DOHH2 (cell line): ENCODE measurements around the gene NSMF.

Experiments used
- EZH2phosphoT487 ChIP-seq: fragments of 200-600 bp; sonication (generic); IDR thresholded peaks from 2 replicates; pipeline ENCODE4 v1.6.1; 2017; ENCODE audit warnings: borderline replicate concordance, mild to moderate bottlenecking, antibody characterized with exemption, low read length, moderate library complexity, mixed read lengths
- TF ChIP-seq, protein P1 (sequence below): fragments of 200-600 bp; sonication (generic); IDR thresholded peaks from one replicate; pipeline ENCODE4 v1.5.1; 2014; ENCODE audit warnings: antibody characterized with exemption, mild to moderate bottlenecking, low read depth, low read length; ENCODE audit not compliant: poor library complexity, severe bottlenecking

DNA sequence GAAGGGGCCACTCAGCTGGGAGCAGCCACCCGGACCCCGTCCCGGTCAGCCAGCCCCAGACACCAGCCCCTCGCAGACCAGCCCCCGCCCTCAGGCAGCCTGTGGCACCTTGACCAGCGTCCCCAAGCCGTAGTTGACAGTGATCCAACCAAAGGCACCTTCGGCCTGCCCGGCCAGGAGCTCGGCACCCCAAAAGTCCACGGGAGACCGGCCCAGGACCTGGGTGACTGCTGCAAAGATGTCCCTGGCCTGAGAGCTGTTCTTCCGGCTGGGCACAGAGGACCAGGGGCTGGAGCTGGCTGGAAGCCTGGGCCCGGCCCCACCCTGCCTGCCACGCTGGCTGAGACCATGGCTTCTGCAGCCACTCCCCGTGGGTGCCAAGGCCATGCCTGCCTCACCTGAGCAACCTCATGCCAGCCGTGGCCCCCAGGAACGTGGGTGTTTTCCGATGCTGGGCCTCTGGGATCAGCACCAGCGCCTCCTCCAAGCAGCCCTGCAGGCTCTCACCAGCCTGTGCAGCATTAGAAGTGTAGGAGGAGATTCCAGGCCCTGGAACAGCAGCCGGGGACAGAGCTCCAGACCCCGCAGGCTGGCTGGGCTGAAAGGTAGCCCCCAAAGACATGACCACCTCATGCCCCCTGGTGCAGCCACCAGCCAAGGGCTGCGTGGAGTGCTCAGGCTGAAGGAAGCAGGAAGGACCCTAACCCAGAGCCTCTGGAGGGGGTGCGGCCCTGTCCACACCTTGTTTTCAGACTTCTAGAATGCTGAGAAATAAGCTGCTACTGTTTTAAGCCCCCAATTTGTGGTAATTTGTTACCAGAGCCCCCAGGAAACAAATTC lies 22.2 kb downstream of the NSMF start:
- TF ChIP-seq, protein P1, sequence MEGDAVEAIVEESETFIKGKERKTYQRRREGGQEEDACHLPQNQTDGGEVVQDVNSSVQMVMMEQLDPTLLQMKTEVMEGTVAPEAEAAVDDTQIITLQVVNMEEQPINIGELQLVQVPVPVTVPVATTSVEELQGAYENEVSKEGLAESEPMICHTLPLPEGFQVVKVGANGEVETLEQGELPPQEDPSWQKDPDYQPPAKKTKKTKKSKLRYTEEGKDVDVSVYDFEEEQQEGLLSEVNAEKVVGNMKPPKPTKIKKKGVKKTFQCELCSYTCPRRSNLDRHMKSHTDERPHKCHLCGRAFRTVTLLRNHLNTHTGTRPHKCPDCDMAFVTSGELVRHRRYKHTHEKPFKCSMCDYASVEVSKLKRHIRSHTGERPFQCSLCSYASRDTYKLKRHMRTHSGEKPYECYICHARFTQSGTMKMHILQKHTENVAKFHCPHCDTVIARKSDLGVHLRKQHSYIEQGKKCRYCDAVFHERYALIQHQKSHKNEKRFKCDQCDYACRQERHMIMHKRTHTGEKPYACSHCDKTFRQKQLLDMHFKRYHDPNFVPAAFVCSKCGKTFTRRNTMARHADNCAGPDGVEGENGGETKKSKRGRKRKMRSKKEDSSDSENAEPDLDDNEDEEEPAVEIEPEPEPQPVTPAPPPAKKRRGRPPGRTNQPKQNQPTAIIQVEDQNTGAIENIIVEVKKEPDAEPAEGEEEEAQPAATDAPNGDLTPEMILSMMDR = no peak
- TF ChIP-seq EZH2phosphoT487 = no peak
